GM19455 (cell line): Measurements from ENCODE around the gene CD79A.

Experiments
- ATAC-seq: cut with Tn5 transposase; IDR thresholded peaks from one replicate; pipeline ENCODE4 v1.9.1; 2021; ENCODE audit not compliant: unreplicated experiment

CD79A gene

GRCh38 chr19:41883463-41883820, 6.4 kb downstream of the CD79A start:
- no peak for ATAC-seq

GRCh38 chr19:41883821-41884733, 7.0 kb downstream of the CD79A start:
- peak; percentile 62 for ATAC-seq

- ATAC-seq: no peak
Measured at GRCh38 chr19:41886761-41887710, 10.0 kb downstream of the CD79A start.

GRCh38 chr19:41887711-41888382, 10.8 kb downstream of the CD79A start:
- no peak for ATAC-seq

- ATAC-seq: no peak
Measured at GRCh38 chr19:41888926-41889325, 11.8 kb downstream of the CD79A start.

- no peak for ATAC-seq
Measured at GRCh38 chr19:41889896-41890295, 12.8 kb downstream of the CD79A start.

GRCh38 chr19:41890936-41891335, 13.9 kb downstream of the CD79A start:
- ATAC-seq: no peak

- ATAC-seq: no peak
Measured at GRCh38 chr19:41892173-41892902, 15.3 kb downstream of the CD79A start.

- no peak for ATAC-seq
Measured at GRCh38 chr19:41893899-41894298, 16.8 kb downstream of the CD79A start.

- no peak for ATAC-seq
Measured at GRCh38 chr19:41894350-41894749, 17.3 kb downstream of the CD79A start.

- no peak for ATAC-seq
Measured at GRCh38 chr19:41895745-41896580, 18.9 kb downstream of the CD79A start.

GRCh38 chr19:41896581-41896942, 19.5 kb downstream of the CD79A start:
- ATAC-seq: no peak

- no peak for ATAC-seq
Measured at GRCh38 chr19:41897181-41897580, 20.1 kb downstream of the CD79A start.

- ATAC-seq: no peak
Measured at GRCh38 chr19:41897820-41898219, 20.7 kb downstream of the CD79A start.

GRCh38 chr19:41898235-41898634, 21.2 kb downstream of the CD79A start:
- no peak for ATAC-seq

GRCh38 chr19:41901707-41902360, 24.8 kb downstream of the CD79A start:
- ATAC-seq: no peak

- no peak for ATAC-seq
Measured at GRCh38 chr19:41902594-41902993, 25.5 kb downstream of the CD79A start.

GRCh38 chr19:41903193-41903953, 26.3 kb downstream of the CD79A start:
- no peak for ATAC-seq
